Measurements from ENCODE around the gene ENO4. TPM values are rescaled to one million over a fixed set of nuclear protein-coding genes. Genes with fewer than 3 reads are reported as not detected.

ENO4 gene
- total RNA-seq, 1 donor from 2014 or later = 0.45 TPM

DNA sequence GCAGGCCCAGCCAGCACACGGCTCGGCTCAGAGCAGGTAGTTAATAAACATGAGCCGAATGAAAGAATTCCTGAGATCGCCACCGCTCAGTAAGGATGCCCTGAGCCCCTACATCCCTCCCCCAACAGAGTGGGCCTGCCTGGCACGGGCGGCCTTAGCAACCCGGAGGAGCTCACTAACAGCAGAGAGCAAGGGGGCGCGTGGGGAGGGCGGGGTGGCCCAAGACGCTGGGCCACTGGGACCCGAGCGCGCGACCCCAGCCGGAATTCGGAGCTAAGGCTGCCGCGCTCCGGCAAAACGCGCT lies 403 bp upstream of the ENO4 start:
- H3K4me3 Mint-ChIP-seq (ENCODE audit: unreplicated experiment) = peak overlapping the region; percentile 87
- DNase-seq (ENCODE audit: low spot score) = no peak
- no peaks in the 10 kb centered on the region for H3K36me3 Mint-ChIP-seq (ENCODE audit: low read depth)
- no peaks in the 10 kb centered on the region for H3K9me3 Mint-ChIP-seq (ENCODE audit: low read depth)
- H3K27ac Mint-ChIP-seq (ENCODE audit: unreplicated experiment) = peak overlapping the region; percentile 76
- H3K4me1 Mint-ChIP-seq (ENCODE audit: low read depth) = peaks cover 25% of the 10 kb centered on the region
- TF ChIP-seq, protein P1, sequence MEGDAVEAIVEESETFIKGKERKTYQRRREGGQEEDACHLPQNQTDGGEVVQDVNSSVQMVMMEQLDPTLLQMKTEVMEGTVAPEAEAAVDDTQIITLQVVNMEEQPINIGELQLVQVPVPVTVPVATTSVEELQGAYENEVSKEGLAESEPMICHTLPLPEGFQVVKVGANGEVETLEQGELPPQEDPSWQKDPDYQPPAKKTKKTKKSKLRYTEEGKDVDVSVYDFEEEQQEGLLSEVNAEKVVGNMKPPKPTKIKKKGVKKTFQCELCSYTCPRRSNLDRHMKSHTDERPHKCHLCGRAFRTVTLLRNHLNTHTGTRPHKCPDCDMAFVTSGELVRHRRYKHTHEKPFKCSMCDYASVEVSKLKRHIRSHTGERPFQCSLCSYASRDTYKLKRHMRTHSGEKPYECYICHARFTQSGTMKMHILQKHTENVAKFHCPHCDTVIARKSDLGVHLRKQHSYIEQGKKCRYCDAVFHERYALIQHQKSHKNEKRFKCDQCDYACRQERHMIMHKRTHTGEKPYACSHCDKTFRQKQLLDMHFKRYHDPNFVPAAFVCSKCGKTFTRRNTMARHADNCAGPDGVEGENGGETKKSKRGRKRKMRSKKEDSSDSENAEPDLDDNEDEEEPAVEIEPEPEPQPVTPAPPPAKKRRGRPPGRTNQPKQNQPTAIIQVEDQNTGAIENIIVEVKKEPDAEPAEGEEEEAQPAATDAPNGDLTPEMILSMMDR (IDR thresholded peaks at IDR 0.05) = no peak
- no peaks in the 10 kb centered on the region for H3K27me3 Mint-ChIP-seq (ENCODE audit: low read depth)

DNA sequence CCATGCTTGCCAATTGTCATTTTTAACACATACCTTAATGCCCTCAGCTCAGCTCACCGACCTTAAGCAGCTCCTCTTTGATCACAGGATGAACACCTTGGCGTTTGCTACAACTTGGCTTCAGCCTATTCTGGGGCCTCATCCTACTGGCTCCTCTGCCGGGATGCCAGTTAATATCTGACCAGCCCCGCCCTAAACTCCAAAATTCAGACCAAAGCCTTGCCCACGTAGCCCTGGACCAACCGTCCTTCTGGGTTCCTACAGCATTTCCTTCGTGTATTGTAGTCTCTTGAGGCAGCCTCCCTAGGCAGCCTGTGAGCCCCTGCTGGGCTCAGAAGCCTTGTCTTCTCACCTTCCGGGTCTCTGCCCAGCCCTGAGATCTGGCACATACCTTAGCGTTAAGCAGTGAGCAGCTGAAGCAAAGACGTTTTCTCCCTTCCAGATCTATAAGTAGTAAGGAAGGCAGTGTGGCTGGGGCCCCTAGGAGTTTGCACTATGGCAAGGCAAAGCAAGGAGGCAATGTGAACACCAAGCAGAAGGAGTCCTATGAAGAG lies 836 bp downstream of the ENO4 start:
- Mint-ChIP-seq H3K4me3 (ENCODE audit: unreplicated experiment) (peak overlapping the region; percentile 87), H3K27me3 (ENCODE audit: low read depth) (no peaks in the 10 kb centered on the region), H3K36me3 (ENCODE audit: low read depth) (no peaks in the 10 kb centered on the region), H3K27ac (ENCODE audit: unreplicated experiment) (peak overlapping the region; percentile 18), H3K9me3 (ENCODE audit: low read depth) (no peaks in the 10 kb centered on the region), H3K4me1 (ENCODE audit: low read depth) (peaks cover 25% of the 10 kb centered on the region)
- no peak for DNase-seq (ENCODE audit: low spot score)
- TF ChIP-seq, protein P1 (IDR thresholded peaks at IDR 0.05) = no peak

DNA sequence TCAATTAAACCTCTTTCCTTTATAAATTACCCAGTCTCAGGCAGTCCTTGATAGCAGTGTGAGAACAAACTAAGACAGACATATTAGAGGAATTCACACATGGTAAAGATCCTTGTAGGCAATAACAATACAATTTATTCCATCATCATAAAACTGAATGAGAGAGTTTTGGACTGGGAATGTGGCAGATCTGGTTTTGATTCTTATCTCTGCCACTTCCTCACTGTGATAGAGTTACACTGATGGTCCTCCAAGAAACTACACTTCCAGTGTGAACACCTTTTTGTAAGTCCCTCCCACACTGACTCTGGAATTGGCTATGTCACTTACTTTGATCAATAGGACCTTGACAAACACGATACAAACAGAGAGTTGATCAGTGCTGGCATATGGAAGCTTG lies 2.9 kb downstream of the ENO4 start:
- Mint-ChIP-seq H3K4me3 (ENCODE audit: unreplicated experiment) (no peak overlapping the region), H3K4me1 (ENCODE audit: low read depth) (peaks cover 17% of the 10 kb centered on the region), H3K27ac (ENCODE audit: unreplicated experiment) (no peak overlapping the region), H3K36me3 (ENCODE audit: low read depth) (no peaks in the 10 kb centered on the region), H3K27me3 (ENCODE audit: low read depth) (no peaks in the 10 kb centered on the region), H3K9me3 (ENCODE audit: low read depth) (peaks cover 2% of the 10 kb centered on the region)
- TF ChIP-seq, protein P1 (IDR thresholded peaks at IDR 0.05) = no peak
- no peak for DNase-seq (ENCODE audit: low spot score)

DNA sequence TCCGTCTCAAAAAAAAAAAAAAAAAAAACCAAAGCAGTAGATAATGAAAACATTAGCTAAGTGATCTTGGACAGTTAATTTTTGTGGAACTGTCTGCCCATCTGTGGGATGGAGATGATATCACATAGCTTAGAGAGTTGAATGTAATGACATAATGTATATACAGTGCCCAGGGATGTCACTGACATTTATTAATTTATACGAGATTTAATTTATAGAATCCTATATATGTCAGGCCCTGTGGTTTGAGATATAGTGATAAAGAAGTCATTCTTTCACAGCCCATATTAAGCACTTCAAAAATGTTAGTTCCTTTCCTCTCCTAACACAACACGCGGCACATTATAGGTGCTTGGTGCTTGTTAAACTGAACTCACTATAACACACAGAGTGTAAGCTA lies 4.0 kb downstream of the ENO4 start:
- H3K27me3 Mint-ChIP-seq (ENCODE audit: low read depth) = no peaks in the 10 kb centered on the region
- DNase-seq (ENCODE audit: low spot score) = no peak

DNA sequence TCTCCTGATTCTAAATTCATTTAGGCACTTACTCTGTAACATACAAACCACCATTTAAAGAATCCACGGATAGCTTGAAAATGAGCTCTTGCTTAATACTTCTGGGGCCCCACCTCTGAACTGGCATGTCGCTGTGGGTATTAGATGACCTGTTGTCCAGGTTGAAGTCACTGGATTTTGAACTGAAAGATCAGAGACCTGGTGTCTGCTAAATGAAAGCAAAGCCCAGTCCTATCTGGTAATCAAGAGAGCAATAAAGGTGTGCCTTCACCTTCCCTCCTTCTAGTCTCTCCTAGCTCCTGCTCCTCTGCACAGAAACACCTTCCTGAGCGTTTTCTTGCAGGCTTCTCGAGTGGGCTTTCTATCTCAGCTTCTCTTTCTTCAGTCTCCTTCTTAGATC lies 4.4 kb downstream of the ENO4 start:
- Mint-ChIP-seq H3K36me3 (ENCODE audit: low read depth) (peaks cover 4% of the 10 kb centered on the region), H3K27ac (ENCODE audit: unreplicated experiment) (no peak overlapping the region), H3K9me3 (ENCODE audit: low read depth) (peaks cover 10% of the 10 kb centered on the region), H3K4me1 (ENCODE audit: low read depth) (peaks cover 9% of the 10 kb centered on the region), H3K27me3 (ENCODE audit: low read depth) (no peaks in the 10 kb centered on the region), H3K4me3 (ENCODE audit: unreplicated experiment) (no peak overlapping the region)
- TF ChIP-seq, protein P1 (IDR thresholded peaks at IDR 0.05) = no peak
- DNase-seq (ENCODE audit: low spot score) = no peak

More for the DNA sequence above, 4.0 kb downstream of the ENO4 start:
- Mint-ChIP-seq H3K9me3 (ENCODE audit: low read depth) (peaks cover 8% of the 10 kb centered on the region), H3K4me3 (ENCODE audit: unreplicated experiment) (no peak overlapping the region), H3K36me3 (ENCODE audit: low read depth) (peaks cover 4% of the 10 kb centered on the region), H3K27ac (ENCODE audit: unreplicated experiment) (no peak overlapping the region), H3K4me1 (ENCODE audit: low read depth) (peaks cover 13% of the 10 kb centered on the region)
- TF ChIP-seq, protein P1 (IDR thresholded peaks at IDR 0.05) = no peak
